Measurements from ENCODE around the gene NAPA. TPM values are rescaled to one million over a fixed set of nuclear protein-coding genes. Genes with fewer than 3 reads are reported as not detected.

NAPA gene
- polyA plus RNA-seq, 3 donors: 77.5 to 135 (median 111) TPM

- Histone ChIP-seq H3K9ac (ENCODE audit: insufficient read depth, low read length, poor library complexity, severe bottlenecking) (no peak overlapping the region), H3K27ac (ENCODE audit: low read depth in 1 of 2, low read length in 2 of 2) (no peak overlapping the region), H3K4me1 (ENCODE audit: control insufficient read depth in 1 of 2, insufficient read depth in 2 of 2, low read length in 2 of 2) (no peaks in the 10 kb centered on the region), H3K9me3 (replicated peaks in 1 of 2; ENCODE audit: control insufficient read depth in 1 of 2, insufficient read depth in 1 of 2, low read length in 2 of 2) (no peaks in the 10 kb centered on the region), H4K20me1 (ENCODE audit: insufficient read depth, low read length) (no peaks in the 10 kb centered on the region), H2AFZ (ENCODE audit: insufficient read depth, low read depth, low read length, poor library complexity, severe bottlenecking) (no peak overlapping the region), H3K79me2 (ENCODE audit: insufficient read depth, low read length) (no peaks in the 10 kb centered on the region), H3K4me2 (replicated peaks; ENCODE audit: extremely low read depth, low read length, poor library complexity, severe bottlenecking) (no peak overlapping the region), H3K36me3 (replicated peaks in 1 of 2; ENCODE audit: control insufficient read depth in 1 of 2, insufficient read depth in 2 of 2, low read length in 2 of 2) (no peaks in the 10 kb centered on the region), H3K4me3 (replicated peaks in 1 of 3; ENCODE audit: low read depth in 2 of 3, low read length in 3 of 3) (no peak overlapping the region), H3K27me3 (ENCODE audit: control insufficient read depth in 2 of 2, insufficient read depth in 2 of 2, low read length in 2 of 2) (peaks cover 0 to 32% of the 10 kb centered on the region in 2 donors)
- intact Hi-C loops (cut with micrococcal nuclease): no loop called here
- no peaks in the 10 kb centered on the region for H3K4me1 Mint-ChIP-seq
- DNase-seq: no peak
- H3K9me3 Mint-ChIP-seq: peaks cover 0 to 4% (median 0%) of the 10 kb centered on the region in 7 donors
- H3K4me3 Mint-ChIP-seq: no peak overlapping the region
- no peak for TF ChIP-seq CTCF (IDR thresholded peaks at IDR 0.05)
- peaks cover 38 to 52% (median 42%) of the 10 kb centered on the region in 3 donors for H3K27me3 Mint-ChIP-seq (ENCODE audit: low read depth in 3 of 3)
- H3K27ac Mint-ChIP-seq: no peak overlapping the region
- H3K36me3 Mint-ChIP-seq: no peaks in the 10 kb centered on the region
- 100% methylated on average over 2 of the region's 9 CpGs for WGBS (ENCODE audit: insufficient coverage)
Measured at GRCh38 chr19:47542030-47542475, 27.2 kb upstream of the NAPA start.

GRCh38 chr19:47541518-47541917 lies 26.7 kb upstream of the NAPA start:
- H3K9me3 Mint-ChIP-seq: peaks cover 0 to 3% (median 0%) of the 10 kb centered on the region in 7 donors
- no peak overlapping the region for H3K4me3 ChIP-seq (replicated peaks in 1 of 3; ENCODE audit: low read depth in 2 of 3, low read length in 3 of 3)
- no peak overlapping the region for H3K27ac Mint-ChIP-seq
- H3K4me1 ChIP-seq (ENCODE audit: control insufficient read depth in 1 of 2, insufficient read depth in 2 of 2, low read length in 2 of 2): no peaks in the 10 kb centered on the region
- peaks cover 0 to 29% of the 10 kb centered on the region in 2 donors for H3K27me3 ChIP-seq (ENCODE audit: control insufficient read depth in 2 of 2, insufficient read depth in 2 of 2, low read length in 2 of 2)
- H3K4me3 Mint-ChIP-seq: no peak overlapping the region
- WGBS (ENCODE audit: insufficient coverage): no CpG with 5 or more reads among the region's 6 CpGs
- no peaks in the 10 kb centered on the region for H3K36me3 ChIP-seq (replicated peaks in 1 of 2; ENCODE audit: control insufficient read depth in 1 of 2, insufficient read depth in 2 of 2, low read length in 2 of 2)
- H3K27ac ChIP-seq (ENCODE audit: low read depth in 1 of 2, low read length in 2 of 2): no peak overlapping the region
- H3K9me3 ChIP-seq (replicated peaks in 1 of 2; ENCODE audit: control insufficient read depth in 1 of 2, insufficient read depth in 1 of 2, low read length in 2 of 2): no peaks in the 10 kb centered on the region
- H3K9ac ChIP-seq (ENCODE audit: insufficient read depth, low read length, poor library complexity, severe bottlenecking): no peak overlapping the region
- peaks cover 35 to 47% (median 37%) of the 10 kb centered on the region in 3 donors for H3K27me3 Mint-ChIP-seq (ENCODE audit: low read depth in 3 of 3)
- no peak for DNase-seq
- H3K36me3 Mint-ChIP-seq: no peaks in the 10 kb centered on the region
- H2AFZ ChIP-seq (ENCODE audit: insufficient read depth, low read depth, low read length, poor library complexity, severe bottlenecking): no peak overlapping the region
- no peaks in the 10 kb centered on the region for H4K20me1 ChIP-seq (ENCODE audit: insufficient read depth, low read length)
- H3K4me1 Mint-ChIP-seq: no peaks in the 10 kb centered on the region
- TF ChIP-seq CTCF (IDR thresholded peaks at IDR 0.05): no peak
- H3K79me2 ChIP-seq (ENCODE audit: insufficient read depth, low read length): no peaks in the 10 kb centered on the region
- intact Hi-C loops (cut with micrococcal nuclease): no loop called here
- H3K4me2 ChIP-seq (replicated peaks; ENCODE audit: extremely low read depth, low read length, poor library complexity, severe bottlenecking): no peak overlapping the region

All from CD14-positive monocyte (primary cell).